Astrocyte of the cerebellum (primary cell): ENCODE measurements around the gene ADIPOR2.

ENCODE experiments used
- DNase-seq: peaks from one replicate; pipeline ENCODE4 v3.0.0-alpha.2; 2011; ENCODE audit warnings: low read depth
- H3K4me3 ChIP-seq: 2 replicates; pipeline ENCODE4 v1.5.1; 2011; ENCODE audit warnings: mild to moderate bottlenecking, low read depth, low read length, moderate library complexity
- CTCF ChIP-seq: IDR thresholded peaks from 2 replicates; pipeline ENCODE4 v1.5.1; 2012; ENCODE audit warnings: low read length, low read depth, moderate library complexity, mild to moderate bottlenecking; ENCODE audit errors: missing control alignments
- in situ Hi-C: cut with HindIII; loops from 2 replicates; pipeline ENCODE4 v1.10.0; 2017; ENCODE audit warnings: low sequenced_read_pairs

The ADIPOR2 gene

GRCh38 chr12:1799051-1799881 lies 108.4 kb downstream of the ADIPOR2 start:
- no peak for TF ChIP-seq CTCF
- H3K4me3 ChIP-seq = no peak overlapping the region
- in situ Hi-C loops = no loop called here
- no peak for DNase-seq

GRCh38 chr12:1799882-1800400 lies 109.1 kb downstream of the ADIPOR2 start:
- H3K4me3 ChIP-seq = no peak overlapping the region
- in situ Hi-C loops = loop anchor here (25.0 kb wide), 1 partner anchor 137 kb away; no protein-coding TSS in a partner anchor
- TF ChIP-seq CTCF = no peak
- no peak for DNase-seq

- no peak overlapping the region for H3K4me3 ChIP-seq
- peak; percentile 20 for TF ChIP-seq CTCF
- in situ Hi-C loops = loop anchor here (25.0 kb wide), 1 partner anchor 137 kb away; no protein-coding TSS in a partner anchor
- no peak for DNase-seq
These were observed 109.8 kb downstream of the ADIPOR2 start for GRCh38 chr12:1800401-1801302.

GRCh38 chr12:1801303-1801975 lies 110.6 kb downstream of the ADIPOR2 start:
- no peak for DNase-seq
- in situ Hi-C loops = loop anchor here (25.0 kb wide), 1 partner anchor 136 kb away; no protein-coding TSS in a partner anchor
- no peak for TF ChIP-seq CTCF
- no peak overlapping the region for H3K4me3 ChIP-seq

GRCh38 chr12:1803736-1804135 lies 112.9 kb downstream of the ADIPOR2 start:
- in situ Hi-C loops = loop anchor here (25.0 kb wide), 1 partner anchor 134 kb away; no protein-coding TSS in a partner anchor
- no peak for DNase-seq
- no peak for TF ChIP-seq CTCF

More at GRCh38 chr12:1803736-1804135, 112.9 kb downstream of the ADIPOR2 start:
- H3K4me3 ChIP-seq = no peak overlapping the region
